Right renal pelvis (tissue), 4 donors: ENCODE data around the gene SEMA4G. TPM values are rescaled to one million over a fixed set of nuclear protein-coding genes. Genes with fewer than 3 reads are reported as not detected.

Experiments used
- DNase-seq, 4 donors: peaks; one replicate each; pipeline ENCODE4 v3.0.0-alpha.2; 2013; ENCODE audit warnings: low read depth in 4 of 4, low spot score in 3 of 4, missing footprints in 1 of 4
- polyA plus RNA-seq, 4 donors: library from polyadenylated mRNA; unstranded; fragments of 120-200 nt; gene quantifications; one replicate each; pipeline ENCODE4 v1.2.1, GENCODE V29; 2013; ENCODE audit not compliant: insufficient read length in 4 of 4

Gene SEMA4G
- polyA plus RNA-seq, 4 donors, result 43.1 to 55.2 (median 46.7) TPM

DNA sequence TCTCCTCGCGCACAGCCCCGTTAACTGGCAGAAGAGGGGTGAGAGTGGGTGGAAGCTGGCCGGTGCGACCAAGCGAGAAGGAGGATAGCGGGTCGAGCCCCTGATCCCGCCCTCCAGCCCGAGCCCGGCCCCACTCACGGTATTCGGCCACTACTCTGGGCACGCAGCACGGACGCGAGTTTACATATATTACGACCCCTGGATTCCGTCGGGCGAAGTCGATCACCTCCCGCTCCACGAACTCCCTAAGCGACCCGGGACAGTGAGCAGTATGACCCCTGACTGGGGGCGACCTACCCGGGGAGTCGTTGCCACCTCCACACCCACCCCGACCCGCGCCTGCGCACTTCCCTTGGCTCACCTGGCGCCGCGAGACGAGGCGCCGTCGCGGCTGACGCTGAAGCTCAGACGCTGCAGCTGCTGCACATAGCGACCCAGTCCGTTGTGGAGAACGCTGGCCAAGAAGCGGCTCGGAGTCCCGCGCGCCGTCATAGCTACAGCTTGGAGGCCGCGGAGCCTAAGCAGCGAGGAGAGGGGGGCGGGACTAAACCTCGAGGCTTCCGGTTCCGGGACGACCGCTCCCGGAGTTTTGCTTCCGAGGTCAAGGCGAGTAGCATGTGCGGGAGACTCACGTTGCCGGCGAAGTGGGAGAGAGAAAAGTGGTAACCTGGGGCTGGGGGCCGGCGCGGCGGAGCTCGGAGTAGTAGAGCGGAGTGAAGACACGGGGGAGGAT is 17.8 kb downstream of the SEMA4G start, which contains the start of the genes MRPL43 and TWNK:
MRPL43 (minus strand) TSS at position 546 of the 733 bp plus-strand sequence; CDS start at position 492, 54 bp downstream.
TWNK (plus strand) TSS at position 592 of the 733 bp plus-strand sequence. CDS start 668 bp downstream, outside the sequence.
- peak in 1 of 4 donors; percentile 78 for DNase-seq

DNA sequence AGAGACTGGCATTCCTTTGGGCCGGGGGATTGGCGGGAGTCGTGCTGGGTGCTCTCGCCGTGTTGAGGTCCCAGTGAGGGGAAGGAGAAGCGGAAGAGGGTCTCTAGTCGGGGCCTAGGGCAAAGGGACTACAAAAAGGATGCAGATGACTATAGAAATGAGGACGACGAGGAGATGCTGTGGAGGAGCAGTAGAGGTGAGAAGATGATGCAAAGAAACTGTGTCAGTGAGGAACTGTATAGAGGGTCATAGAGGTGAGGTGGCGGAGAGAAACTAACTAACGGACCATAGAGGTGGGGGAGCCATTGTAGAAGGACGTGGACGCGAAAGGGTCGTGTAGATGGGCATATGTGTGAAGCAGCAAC is 18.4 kb downstream of the SEMA4G start:
- no peak for DNase-seq

DNA sequence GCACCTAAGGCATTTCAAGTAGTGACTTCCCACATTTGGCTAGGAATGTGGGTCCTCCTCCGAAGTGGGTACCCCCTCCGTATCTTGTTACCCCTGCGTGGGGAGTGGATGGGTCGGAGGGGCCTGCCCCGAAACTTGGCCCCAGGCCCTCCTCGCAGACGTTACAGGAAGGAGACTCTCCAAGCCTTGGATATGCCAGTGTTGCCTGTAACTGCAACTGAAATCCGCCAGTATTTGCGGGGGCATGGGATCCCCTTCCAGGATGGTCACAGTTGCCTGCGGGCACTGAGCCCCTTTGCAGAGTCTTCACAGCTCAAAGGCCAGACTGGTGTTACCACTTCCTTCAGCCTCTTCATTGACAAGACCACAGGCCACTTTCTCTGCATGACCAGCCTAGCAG is 18.9 kb downstream of the SEMA4G start:
- no peak for DNase-seq

DNA sequence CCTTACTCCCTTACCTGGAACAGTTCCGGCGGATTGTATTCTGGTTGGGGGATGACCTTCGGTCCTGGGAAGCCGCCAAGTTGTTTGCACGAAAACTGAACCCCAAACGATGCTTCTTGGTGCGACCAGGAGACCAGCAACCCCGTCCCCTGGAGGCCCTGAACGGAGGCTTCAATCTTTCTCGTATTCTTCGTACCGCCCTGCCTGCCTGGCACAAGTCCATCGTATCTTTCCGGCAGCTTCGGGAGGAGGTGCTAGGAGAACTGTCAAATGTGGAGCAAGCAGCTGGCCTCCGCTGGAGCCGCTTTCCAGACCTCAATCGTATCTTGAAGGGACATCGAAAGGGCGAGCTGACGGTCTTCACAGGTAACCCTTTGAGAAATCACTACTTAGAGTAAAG is 19.8 kb downstream of the SEMA4G start:
- no peak for DNase-seq

DNA sequence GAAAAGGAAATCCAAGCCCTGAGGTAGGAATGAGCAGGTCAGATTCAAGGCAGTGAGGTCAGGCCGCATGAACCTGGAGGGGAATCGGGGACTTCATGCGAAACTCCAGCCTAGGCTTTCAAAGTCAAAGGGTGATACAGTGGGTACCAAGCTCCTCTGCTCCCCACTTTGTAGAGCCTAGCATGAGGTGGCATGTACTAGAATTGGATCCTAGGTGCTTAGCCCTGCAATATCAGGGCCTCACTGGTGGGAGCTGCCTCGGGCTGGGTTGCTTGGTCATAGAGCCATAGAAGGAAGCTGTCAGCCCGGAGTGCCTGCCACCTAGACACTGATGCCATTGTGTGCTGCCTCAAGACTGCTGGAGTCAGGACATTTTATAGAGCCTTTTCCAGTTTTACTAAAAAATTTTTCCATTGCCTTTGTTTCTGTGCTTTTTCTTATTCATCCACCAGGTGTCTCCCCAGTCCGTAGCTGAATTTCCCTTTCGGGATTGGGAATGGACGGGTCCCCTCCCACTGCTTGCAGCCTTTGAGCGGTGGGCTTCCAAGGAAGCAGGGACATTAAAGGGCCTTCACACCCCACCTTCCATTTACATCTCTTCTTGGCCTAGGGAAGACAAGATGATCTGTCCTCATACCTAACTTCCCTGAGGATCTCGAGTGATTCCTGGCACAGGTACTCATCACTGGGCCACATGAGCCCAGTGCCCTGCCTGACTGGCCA is 24.8 kb downstream of the SEMA4G start:
- DNase-seq, result no peak

DNA sequence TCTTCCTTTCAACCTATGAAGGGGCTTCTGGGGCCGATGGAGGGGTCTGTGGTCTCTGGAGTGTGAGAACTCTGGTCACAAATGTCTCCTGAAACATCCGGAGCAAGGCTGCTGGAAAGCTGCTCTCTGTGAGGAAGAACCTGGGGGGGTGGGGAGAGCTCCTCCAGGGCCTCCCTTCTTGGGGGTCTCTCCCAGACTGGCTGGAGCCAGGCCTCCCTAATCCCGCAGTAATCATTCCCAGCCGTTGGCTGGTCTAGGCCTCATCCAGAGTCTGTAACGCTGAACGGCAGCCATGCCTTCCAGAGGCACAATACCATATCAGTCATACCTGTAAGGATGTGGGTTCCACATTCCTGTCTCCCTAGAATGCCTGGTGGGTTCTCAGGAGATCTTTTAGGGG is 25.9 kb downstream of the SEMA4G start:
- no peak for DNase-seq

DNA sequence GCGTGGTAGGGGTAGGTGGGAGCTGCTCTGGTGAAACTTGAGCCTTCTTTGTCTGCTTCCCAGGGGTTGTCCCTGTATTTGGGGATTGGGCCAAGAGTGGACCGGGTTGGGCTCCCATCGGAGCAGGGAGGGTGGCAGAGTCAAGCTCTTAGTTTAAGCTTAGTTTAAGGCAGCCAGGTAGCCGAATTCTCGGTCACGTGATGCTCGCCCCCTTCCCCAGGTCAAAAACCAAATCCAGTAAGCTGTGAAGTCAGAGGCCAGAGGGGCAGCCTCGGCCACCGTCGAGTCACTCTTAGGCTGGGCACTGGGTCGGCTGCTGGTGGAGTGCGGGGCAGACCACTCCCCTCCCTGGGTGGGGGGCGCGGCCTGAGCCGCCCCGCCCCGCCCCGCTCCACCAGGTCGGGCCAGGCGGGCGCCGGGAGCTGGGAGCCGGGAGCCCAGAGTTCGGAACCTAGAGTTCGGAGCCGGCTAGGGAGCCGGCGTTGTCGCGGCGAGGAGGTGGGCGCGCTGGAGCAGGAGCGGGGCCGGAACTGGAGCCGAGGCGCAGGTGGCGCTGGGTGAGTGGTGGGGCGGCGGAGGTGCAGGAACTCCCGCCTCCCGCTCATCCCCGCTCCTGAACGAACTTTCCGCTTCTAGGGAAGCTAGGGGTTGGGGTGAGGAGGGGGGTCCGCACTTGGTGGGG is 27.5 kb downstream of the SEMA4G start:
- no peak for DNase-seq

DNA sequence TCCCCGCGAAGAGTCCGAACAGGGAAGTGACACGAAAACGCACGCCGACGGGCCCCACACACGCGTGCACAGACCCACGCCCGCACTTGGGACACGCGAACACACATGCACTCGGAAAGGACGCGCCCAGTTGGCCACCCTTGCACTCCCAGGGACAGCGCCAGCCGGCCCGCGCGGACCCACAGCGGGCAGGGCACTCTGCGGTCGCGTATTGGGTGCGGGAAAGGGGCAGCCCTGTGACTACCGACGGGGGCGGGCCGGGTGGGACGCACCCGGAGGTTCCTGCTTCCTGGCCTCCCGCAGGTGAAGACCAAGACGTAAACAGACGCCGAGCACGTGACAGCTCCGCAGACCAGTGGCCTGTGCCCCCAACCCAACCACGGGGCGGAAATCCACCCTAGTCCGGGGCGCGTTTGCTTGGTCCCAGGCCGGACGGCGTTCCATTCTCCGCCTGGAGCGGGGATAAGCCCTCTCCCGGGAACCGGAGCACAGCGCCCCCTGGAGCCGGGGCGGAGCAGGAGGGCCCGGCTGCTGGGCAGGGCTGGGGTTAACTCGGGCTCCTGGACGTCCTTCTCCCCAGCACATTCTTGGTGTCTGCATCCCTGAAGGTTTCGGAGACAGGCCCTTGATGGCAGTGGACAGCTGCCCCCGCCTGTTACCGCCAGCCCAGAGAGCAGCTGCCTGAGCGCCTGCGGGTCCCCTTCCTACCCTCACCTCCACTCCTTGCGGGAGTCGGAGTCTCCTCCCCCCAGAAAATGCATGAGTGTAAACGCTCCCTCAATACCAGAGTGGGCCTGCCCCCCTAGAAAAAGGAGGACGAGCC is 28.3 kb downstream of the SEMA4G start:
- DNase-seq, result peak in 1 of 4 donors; percentile 33

DNA sequence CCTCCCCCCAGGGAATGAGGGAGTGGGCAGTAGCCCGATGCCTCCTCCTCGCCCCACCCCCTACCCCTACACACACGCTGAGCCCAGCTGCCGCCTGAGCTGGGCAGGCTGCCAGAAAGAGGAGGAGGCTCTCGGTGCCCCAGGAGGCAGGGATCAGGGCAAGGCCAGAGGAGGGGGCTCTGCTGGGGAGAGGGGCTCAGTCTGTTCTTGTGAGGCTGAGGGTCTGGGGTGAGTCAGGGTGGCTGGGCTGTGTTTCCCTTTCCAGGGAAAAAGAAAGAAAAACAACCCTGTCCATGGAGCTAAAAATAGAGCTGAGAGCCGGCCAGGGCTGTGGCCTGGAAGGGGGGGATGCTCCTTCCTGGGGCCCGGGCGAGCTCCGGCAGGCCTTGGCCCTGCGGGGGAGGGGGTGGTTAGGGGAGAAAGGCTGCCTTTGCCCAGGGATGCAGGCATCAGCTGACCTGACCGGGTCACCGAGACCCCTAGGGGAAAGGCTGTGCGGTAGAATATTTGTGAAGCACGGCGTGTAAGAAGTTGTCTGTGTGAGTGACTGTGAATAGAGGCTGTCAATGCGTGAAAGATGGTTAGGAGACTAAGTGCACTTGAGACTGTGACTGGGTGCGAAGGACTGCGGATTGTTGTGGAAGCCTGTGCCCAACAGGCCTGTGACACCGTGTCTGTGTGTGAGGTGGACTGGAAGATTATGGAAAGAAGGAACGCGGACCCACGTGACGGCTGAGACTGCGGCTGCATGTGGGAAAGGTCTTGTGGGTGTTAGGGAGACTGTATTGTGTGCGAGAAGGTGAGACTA is 29.1 kb downstream of the SEMA4G start:
- DNase-seq, result peak in 3 of 4 donors; percentile 81 to 84 (median 81)

DNA sequence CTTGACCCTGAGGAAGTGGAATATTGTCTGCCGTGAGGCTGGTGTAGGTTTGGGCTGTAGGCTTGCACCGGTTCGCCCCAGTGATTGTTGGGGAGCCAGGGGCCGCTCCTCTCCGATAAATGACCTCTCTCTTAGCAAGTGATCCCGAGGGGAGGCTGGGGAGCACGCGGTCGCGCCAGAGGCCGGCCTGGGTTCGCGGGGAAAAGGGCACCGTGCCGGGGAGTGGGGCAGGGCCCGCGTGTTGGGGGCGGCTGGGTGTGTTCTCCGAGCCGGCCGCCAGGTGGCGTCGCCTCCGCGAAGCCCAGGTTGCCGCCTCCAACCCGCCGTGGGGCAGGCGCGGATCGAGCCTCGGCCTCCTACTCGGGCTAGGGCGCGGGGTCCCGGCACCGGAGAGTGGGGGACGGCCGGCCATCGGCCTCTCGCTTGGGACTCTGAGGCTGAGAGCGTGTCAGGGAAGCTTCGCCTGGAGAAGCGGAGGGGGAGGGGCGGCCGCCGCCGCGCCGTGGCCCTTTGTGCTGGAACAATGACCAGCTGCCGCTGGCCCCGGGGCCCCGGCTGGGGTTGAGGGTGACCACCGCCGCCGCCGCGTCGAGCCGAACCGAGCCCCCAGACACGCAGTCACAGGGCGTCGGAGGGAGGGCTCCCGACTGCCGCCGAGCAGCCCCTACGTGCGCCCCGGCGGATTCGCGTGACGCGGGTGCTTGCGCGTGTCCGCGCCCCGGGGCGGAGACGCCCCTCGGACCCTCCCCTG is 29.9 kb downstream of the SEMA4G start:
- peak in 2 of 4 donors; percentile 70 to 73 for DNase-seq

DNA sequence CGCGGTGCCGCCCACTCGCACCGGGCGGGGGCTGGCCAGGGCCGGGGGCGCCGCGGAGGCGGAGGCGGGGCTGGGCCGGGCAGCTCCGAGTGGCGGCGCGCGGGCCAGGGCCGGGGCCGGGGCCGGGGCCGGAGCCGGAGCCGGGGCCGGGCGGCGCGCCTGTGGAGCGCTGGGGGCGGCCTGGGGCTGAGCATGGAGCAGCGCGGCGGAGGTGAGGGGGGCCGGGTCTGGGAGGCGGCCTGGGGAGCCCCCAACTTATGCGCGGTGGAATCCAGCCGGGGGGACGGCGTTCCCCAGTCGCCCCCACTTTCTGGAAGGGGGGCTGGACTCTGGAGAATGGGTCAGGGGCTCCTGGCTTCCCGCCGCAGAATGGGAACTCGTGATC is 30.4 kb downstream of the SEMA4G start, which contains the start of gene LZTS2:
LZTS2 (plus strand) TSS at position 67 of the 385 bp plus-strand sequence. CDS start 2,731 bp downstream, outside the sequence.
- no peak for DNase-seq

DNA sequence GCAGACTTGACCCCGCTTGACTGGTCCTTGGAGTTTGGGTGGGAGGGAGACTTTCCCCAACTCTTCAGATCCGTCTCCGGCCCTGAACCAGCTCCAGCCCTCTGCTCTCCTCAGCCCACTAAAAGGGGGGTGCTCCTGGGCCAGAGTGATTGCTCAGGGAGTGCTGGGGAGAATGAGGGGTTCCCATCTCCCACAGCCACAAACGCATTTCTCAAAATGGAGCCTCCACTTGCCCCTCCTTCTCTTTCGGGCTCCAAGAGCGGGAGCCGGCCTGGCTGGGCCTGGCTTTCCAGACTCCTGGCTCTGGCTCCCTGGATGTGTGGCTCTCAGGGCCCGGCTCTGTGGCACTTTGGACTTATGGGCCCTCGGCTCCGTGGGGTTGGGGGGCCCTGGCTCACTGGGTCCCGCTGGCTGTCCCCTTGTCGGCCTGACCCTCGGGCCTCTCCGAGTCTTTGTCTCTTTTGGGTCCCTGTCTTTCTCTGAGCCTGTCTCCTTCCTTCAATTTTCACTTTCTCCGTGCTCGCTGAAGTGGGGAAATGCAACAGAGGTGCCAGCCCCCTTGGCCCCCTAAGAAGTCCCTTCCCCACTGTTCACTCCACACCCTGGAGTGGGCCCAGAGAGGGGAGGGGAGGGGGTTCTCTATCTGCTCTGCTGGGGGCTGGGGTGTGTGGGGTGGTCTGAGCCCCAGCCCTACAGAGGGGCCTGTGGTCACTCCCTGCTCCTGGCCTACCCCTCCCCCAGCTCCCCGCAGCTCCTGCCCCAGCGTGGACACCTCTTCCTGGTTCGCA is 31.0 kb downstream of the SEMA4G start:
- no peak for DNase-seq

DNA sequence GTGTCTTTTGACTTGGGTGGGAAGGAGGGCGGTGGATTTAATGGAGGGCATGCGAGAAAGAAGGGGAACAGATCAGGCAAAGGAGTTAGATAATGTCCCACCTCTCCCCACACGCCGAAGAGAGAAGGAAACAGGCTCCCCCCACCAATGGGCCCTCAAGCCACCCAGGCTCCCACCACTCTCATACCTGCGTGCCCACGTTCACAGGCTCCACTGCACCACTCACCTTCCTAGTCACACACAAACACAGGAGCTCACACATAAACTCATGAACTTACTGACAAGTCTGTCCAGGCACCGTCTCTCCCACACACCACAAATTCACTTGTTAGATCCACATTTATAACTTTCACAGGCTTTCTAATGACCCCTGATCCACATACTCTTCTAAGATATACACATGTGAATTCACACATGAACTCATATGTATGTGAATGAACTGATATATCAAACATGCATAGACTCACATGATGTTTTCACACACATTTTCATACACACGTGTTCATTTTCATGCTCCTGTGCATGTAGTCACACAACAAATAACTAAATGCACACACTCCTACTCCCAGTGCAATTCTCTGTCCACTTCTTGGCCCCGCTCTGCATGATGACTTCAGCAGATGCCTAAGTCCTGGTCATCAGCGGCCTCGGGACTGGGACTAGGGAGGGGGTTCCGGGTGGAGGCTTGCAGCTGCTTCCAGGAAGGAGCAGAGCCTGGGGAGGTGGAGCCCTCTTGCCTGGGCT is 31.8 kb downstream of the SEMA4G start:
- peak in 2 of 4 donors; percentile 72 to 77 for DNase-seq

DNA sequence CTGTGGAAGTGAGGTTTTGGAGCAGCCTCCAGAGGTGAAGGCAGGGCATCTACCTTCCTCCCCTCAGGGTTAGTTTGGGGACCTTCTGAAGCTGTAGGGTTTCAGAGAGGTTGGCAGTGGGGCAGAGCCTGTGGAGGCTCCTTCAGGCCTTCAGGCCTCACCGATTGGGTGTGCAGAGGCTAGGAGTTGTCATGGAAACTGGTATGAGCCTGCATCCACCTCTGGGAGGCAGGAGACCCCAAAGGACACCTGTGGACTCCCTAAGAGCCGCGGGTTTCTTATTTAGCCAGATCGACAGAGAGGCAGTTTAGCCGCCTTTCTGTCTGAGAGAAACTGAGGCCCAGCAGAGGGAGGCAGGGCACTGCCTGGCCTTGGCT is 32.3 kb downstream of the SEMA4G start:
- no peak for DNase-seq

DNA sequence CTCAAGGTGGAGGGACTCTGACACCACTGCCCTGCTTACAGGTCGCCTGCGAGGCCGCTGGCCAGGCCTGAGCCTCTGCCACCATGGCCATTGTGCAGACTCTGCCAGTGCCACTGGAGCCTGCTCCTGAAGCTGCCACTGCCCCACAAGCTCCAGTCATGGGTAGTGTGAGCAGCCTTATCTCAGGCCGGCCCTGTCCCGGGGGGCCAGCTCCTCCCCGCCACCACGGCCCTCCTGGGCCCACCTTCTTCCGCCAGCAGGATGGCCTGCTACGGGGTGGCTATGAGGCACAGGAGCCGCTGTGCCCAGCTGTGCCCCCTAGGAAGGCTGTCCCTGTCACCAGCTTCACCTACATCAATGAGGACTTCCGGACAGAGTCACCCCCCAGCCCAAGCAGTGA is 33.2 kb downstream of the SEMA4G start:
- DNase-seq, result no peak

DNA sequence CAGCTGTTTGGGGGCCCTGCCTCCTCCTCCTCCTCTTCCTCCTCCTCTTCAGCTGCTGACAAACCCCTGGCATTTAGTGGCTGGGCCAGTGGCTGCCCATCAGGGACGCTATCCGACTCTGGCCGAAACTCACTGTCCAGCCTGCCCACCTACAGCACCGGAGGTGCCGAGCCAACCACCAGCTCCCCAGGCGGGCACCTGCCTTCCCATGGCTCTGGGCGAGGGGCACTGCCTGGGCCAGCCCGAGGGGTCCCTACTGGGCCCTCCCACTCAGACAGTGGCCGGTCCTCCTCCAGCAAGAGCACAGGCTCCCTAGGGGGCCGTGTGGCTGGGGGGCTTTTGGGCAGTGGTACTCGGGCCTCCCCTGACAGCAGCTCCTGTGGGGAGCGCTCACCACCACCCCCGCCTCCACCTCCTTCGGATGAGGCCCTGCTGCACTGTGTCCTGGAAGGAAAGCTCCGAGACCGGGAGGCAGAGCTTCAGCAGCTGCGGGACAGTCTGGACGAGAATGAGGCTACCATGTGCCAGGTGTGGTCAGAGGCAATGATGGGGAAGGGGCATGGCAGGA is 34.4 kb downstream of the SEMA4G start:
- DNase-seq, result no peak

DNA sequence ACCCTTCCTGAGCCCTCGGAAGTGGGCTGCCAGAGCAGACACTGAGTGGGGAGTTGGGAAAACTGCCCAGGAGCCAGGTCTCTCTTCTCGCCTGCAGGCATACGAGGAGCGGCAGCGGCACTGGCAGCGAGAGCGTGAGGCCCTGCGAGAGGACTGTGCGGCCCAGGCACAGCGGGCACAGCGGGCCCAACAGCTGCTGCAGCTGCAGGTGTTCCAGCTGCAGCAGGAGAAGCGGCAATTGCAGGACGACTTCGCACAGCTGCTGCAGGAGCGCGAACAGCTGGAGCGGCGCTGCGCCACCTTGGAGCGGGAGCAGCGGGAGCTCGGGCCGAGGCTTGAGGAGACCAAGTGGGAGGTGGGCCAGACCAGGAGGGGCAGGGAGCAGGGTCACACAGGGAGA is 36.1 kb downstream of the SEMA4G start:
- no peak for DNase-seq
